SU-DHL-6 (cell line): ENCODE results near the gene ACER1.

Experiments used
- H2AFZ ChIP-seq: fragments of 200-600 bp; sonication (generic); 2 replicates; pipeline ENCODE4 v1.6.1; 2014; ENCODE audit warnings: low read depth, mild to moderate bottlenecking, moderate library complexity, mixed read lengths, antibody characterized with exemption, low read length; ENCODE audit not compliant: severe bottlenecking
- H3F3A ChIP-seq: fragments of 200-600 bp; shearing (Covaris generic); 2 replicates; pipeline ENCODE4 v1.6.0; 2016; ENCODE audit warnings: antibody characterized with exemption, mild to moderate bottlenecking; ENCODE audit not compliant: insufficient read depth
- H3K27ac ChIP-seq: fragments of 200-600 bp; sonication (generic); 2 replicates; pipeline ENCODE4 v1.5.1; 2016; ENCODE audit warnings: low read depth, mild to moderate bottlenecking, low read length, moderate library complexity, mixed read lengths
- H3K27me3 ChIP-seq: fragments of 200-600 bp; sonication (generic), shearing (Covaris generic); 2 replicates; pipeline ENCODE4 v1.6.0; 2014; ENCODE audit warnings: mild to moderate bottlenecking, low read length
- H3K36me3 ChIP-seq: fragments of 200-600 bp; sonication (generic); 2 replicates; pipeline ENCODE4 v1.6.1; 2014; ENCODE audit warnings: mild to moderate bottlenecking, low read length, mixed read lengths
- H3K4me2 ChIP-seq: fragments of 300-600, 200-600 bp; shearing (Covaris generic), sonication (generic); 2 replicates; pipeline ENCODE4 v1.6.0; 2014; ENCODE audit warnings: low read length, low read depth, mild to moderate bottlenecking; ENCODE audit not compliant: poor library complexity, severe bottlenecking
- H3K4me3 ChIP-seq: fragments of 200-600 bp; sonication (generic); 2 replicates; pipeline ENCODE4 v1.5.1; 2014; ENCODE audit warnings: antibody characterized with exemption, low read length, mild to moderate bottlenecking, mixed read lengths; ENCODE audit not compliant: insufficient read depth, poor library complexity, severe bottlenecking
- H3K79me2 ChIP-seq: fragments of 200-600 bp; sonication (generic); 2 replicates; pipeline ENCODE4 v1.6.1; 2014; ENCODE audit warnings: mild to moderate bottlenecking, low read length, moderate library complexity; ENCODE audit not compliant: insufficient read depth
- H3K9ac ChIP-seq: fragments of 200-600 bp; sonication (generic); 2 replicates; pipeline ENCODE4 v1.7.0; 2014; ENCODE audit warnings: mild to moderate bottlenecking, low read length
- H3K9me2 ChIP-seq: fragments of 200-600 bp; sonication (generic); replicated peaks from 2 replicates; pipeline ENCODE4 v1.6.1; 2014; ENCODE audit warnings: low read length; ENCODE audit not compliant: insufficient read depth
- H3K9me3 ChIP-seq: fragments of 200-600 bp; sonication (generic); 2 replicates; pipeline ENCODE4 v1.6.1; 2014; ENCODE audit warnings: low read length, mixed read lengths; ENCODE audit not compliant: insufficient read depth
- H4K20me1 ChIP-seq: fragments of 200-600 bp; sonication (generic); 2 replicates; pipeline ENCODE4 v1.6.1; 2014; ENCODE audit warnings: low read depth, mild to moderate bottlenecking, antibody characterized with exemption, low read length, moderate library complexity, mixed read lengths
- EZH2phosphoT487 ChIP-seq: fragments of 200-600 bp; sonication (generic), shearing (Covaris generic); conservative IDR thresholded peaks from 2 replicates; pipeline ENCODE4 v1.6.1; 2018; ENCODE audit warnings: mild to moderate bottlenecking, antibody characterized with exemption, low read length, moderate library complexity, mixed read lengths
- TF ChIP-seq, protein P1 (sequence below): fragments of 200-600 bp; sonication (generic); IDR thresholded peaks from one replicate; pipeline ENCODE4 v1.5.1; 2017; ENCODE audit warnings: antibody characterized with exemption, mild to moderate bottlenecking, low read length, moderate library complexity; ENCODE audit not compliant: insufficient read depth, poor library complexity, severe bottlenecking

ACER1 gene, protein sequence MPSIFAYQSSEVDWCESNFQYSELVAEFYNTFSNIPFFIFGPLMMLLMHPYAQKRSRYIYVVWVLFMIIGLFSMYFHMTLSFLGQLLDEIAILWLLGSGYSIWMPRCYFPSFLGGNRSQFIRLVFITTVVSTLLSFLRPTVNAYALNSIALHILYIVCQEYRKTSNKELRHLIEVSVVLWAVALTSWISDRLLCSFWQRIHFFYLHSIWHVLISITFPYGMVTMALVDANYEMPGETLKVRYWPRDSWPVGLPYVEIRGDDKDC

DNA sequence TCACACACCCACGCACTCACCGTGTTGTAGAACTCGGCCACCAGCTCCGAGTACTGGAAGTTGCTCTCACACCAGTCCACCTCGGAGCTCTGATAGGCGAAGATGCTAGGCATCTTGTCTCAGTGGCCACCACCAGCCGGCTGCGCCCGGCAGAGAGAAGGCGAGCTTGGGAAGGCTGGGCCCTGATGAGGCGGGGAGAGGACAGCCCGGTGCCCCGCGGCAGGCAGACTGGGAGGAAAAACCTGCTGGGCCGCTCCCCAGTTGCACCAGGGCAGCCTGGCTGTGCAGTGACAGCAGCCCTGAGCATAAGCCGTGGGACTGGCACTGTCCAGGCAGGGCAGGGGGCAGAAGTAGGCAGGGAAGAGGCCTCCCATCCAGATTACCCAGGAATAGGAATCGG lies at the start of gene ACER1:
TSS of gene ACER1 (minus strand) at position 174 of the 400 bp plus-strand sequence. CDS start at position 113, 61 bp downstream.
- Histone ChIP-seq H3K36me3 (no peaks in the 10 kb centered on the region), H2AFZ (no peak within 1 kb of the TSS), H3K4me2 (no peak within 1 kb of the TSS), H3K9me3 (no peaks in the 10 kb centered on the region), H3K27me3 (no peaks in the 10 kb centered on the region), H3K79me2 (no peaks in the 10 kb centered on the region), H3F3A (no peaks in the 10 kb centered on the region), H3K9ac (no peak within 1 kb of the TSS), H3K27ac (no peak within 1 kb of the TSS), H4K20me1 (no peaks in the 10 kb centered on the region), H3K9me2 (no peaks in the 10 kb centered on the region), H3K4me3 (no peak within 1 kb of the TSS)
- TF ChIP-seq, protein P1, sequence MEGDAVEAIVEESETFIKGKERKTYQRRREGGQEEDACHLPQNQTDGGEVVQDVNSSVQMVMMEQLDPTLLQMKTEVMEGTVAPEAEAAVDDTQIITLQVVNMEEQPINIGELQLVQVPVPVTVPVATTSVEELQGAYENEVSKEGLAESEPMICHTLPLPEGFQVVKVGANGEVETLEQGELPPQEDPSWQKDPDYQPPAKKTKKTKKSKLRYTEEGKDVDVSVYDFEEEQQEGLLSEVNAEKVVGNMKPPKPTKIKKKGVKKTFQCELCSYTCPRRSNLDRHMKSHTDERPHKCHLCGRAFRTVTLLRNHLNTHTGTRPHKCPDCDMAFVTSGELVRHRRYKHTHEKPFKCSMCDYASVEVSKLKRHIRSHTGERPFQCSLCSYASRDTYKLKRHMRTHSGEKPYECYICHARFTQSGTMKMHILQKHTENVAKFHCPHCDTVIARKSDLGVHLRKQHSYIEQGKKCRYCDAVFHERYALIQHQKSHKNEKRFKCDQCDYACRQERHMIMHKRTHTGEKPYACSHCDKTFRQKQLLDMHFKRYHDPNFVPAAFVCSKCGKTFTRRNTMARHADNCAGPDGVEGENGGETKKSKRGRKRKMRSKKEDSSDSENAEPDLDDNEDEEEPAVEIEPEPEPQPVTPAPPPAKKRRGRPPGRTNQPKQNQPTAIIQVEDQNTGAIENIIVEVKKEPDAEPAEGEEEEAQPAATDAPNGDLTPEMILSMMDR = no peak
- no peak for TF ChIP-seq EZH2phosphoT487

DNA sequence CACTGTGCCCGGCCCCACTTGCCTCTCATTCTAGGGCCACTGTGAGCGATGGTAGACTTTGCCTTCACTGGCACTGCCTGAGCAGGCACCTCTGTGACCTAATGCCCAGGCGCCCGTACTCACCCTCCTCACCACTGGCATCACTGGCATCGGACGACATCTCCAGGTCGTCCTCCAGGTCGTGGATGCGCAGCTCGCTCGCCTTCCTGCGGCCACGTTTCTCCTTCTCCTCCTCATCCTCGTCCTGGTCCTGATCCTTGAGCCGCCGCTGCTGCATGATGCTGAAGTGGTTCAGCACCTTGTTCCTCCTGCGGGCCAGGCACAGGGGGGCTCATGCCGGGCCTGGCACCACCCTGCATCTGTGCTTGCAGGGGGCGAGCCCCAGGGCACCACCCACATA lies 49.8 kb upstream of the ACER1 start:
- no peak overlapping the region for H3K9ac ChIP-seq
- H3K4me2 ChIP-seq = no peak overlapping the region
- H3K9me2 ChIP-seq = no peaks in the 10 kb centered on the region
- H3F3A ChIP-seq = no peaks in the 10 kb centered on the region
- no peak overlapping the region for H3K4me3 ChIP-seq
- no peak for TF ChIP-seq EZH2phosphoT487
- TF ChIP-seq, protein P1 = no peak
- no peaks in the 10 kb centered on the region for H3K9me3 ChIP-seq
- no peaks in the 10 kb centered on the region for H3K79me2 ChIP-seq
- no peaks in the 10 kb centered on the region for H4K20me1 ChIP-seq
- no peak overlapping the region for H2AFZ ChIP-seq
- no peaks in the 10 kb centered on the region for H3K27me3 ChIP-seq
- H3K27ac ChIP-seq = no peak overlapping the region
- peaks cover 11% of the 10 kb centered on the region for H3K36me3 ChIP-seq

DNA sequence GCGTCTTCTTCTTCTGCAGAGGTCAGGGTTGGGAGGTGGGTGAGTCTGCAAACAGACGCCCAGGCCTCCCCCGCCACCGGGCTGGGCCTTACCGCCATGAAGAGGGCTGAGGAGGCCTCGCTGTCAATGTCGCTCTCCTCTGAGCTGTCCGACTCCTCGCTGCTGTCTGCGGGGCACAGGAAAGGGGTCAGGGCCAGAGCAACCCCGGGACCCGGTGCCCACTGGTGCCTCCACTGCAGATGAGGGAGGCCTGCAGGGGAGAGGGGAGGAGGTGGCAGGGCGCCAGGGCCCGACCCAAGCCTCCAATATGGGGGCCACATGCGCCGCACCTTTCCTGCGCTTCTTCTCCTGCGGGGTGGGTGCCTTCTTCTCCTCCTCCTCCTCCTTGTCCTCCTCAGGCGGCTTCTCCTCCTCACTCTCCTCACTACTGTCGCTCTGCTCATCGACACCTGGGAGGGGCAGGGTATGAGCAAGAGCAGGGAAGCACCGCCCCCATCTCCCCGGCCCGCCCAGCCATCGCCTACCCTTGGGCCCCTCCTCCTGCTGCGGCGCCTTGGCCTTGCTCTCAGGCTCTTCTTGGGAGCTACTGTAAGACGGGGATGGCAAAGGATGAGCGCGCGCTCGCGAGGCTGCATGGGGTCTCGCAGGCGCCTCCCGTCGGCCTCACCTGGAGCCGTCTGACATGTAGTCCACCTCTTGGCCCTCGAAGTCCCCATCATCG lies 47.8 kb upstream of the ACER1 start:
- H4K20me1 ChIP-seq = no peaks in the 10 kb centered on the region
- TF ChIP-seq EZH2phosphoT487 = no peak
- TF ChIP-seq, protein P1 = no peak
- H3K36me3 ChIP-seq = peaks cover 11% of the 10 kb centered on the region

More for the DNA sequence above, 47.8 kb upstream of the ACER1 start:
- H3F3A ChIP-seq = no peaks in the 10 kb centered on the region
- H3K9me3 ChIP-seq = no peaks in the 10 kb centered on the region
- H3K27ac ChIP-seq = no peak overlapping the region
- H2AFZ ChIP-seq = no peak overlapping the region
- H3K79me2 ChIP-seq = no peaks in the 10 kb centered on the region
- no peaks in the 10 kb centered on the region for H3K9me2 ChIP-seq
- no peaks in the 10 kb centered on the region for H3K27me3 ChIP-seq
- H3K9ac ChIP-seq = no peak overlapping the region
- H3K4me2 ChIP-seq = no peak overlapping the region
- no peak overlapping the region for H3K4me3 ChIP-seq
